Upper lobe of right lung (tissue), 1 donor: ENCODE results near the gene EMID1. TPM values are rescaled to one million over a fixed set of nuclear protein-coding genes. Genes with fewer than 3 reads are reported as not detected.

ENCODE experiments used
- ATAC-seq: fragments of 200-7000 bp; cut with Tn5 transposase; one replicate; pipeline ENCODE4 v1.9.1; 2020; ENCODE audit warnings: mild to moderate bottlenecking, moderate library complexity
- DNase-seq: peaks from one replicate; pipeline ENCODE4 v3.0.0-alpha.2; 2020
- H3K27ac ChIP-seq: fragments of 200-600 bp; one replicate; pipeline ENCODE4 v1.8.0; 2022
- H3K27me3 ChIP-seq: fragments of 200-600 bp; one replicate; pipeline ENCODE4 v1.8.0; 2022; ENCODE audit warnings: mild to moderate bottlenecking
- H3K36me3 ChIP-seq: fragments of 200-600 bp; one replicate; pipeline ENCODE4 v1.8.0; 2022
- H3K4me1 ChIP-seq: fragments of 200-600 bp; one replicate; pipeline ENCODE4 v1.8.0; 2022
- H3K4me3 ChIP-seq: fragments of 200-600 bp; one replicate; pipeline ENCODE4 v1.8.0; 2022; ENCODE audit warnings: mild to moderate bottlenecking
- H3K9me3 ChIP-seq: fragments of 200-600 bp; one replicate; pipeline ENCODE4 v1.8.0; 2022
- CTCF ChIP-seq: fragments of 200-600 bp; IDR thresholded peaks from one replicate; pipeline ENCODE4 v1.8.0; 2022; ENCODE audit warnings: antibody characterized with exemption
- intact Hi-C: fragments of 100-400 bp; cut with DNase I; formaldehyde crosslinking; loops from one replicate; pipeline ENCODE4 v1.11.0; 2022
- total RNA-seq: library from RNA; stranded (reverse); fragmentation: NEBNext Ultra II Directional; extraction: Animal tissue kit (Norgen Biotek cat#: 25700); gene quantifications from one replicate; pipeline ENCODE4 v1.2.1, GENCODE V29; 2021
- donor health status: DM: no; HTN: yes; CAD: no; lungs with severe emphysema.

The EMID1 gene
- total RNA-seq, 1 donor from 2014 or later: 15.2 TPM

DNA sequence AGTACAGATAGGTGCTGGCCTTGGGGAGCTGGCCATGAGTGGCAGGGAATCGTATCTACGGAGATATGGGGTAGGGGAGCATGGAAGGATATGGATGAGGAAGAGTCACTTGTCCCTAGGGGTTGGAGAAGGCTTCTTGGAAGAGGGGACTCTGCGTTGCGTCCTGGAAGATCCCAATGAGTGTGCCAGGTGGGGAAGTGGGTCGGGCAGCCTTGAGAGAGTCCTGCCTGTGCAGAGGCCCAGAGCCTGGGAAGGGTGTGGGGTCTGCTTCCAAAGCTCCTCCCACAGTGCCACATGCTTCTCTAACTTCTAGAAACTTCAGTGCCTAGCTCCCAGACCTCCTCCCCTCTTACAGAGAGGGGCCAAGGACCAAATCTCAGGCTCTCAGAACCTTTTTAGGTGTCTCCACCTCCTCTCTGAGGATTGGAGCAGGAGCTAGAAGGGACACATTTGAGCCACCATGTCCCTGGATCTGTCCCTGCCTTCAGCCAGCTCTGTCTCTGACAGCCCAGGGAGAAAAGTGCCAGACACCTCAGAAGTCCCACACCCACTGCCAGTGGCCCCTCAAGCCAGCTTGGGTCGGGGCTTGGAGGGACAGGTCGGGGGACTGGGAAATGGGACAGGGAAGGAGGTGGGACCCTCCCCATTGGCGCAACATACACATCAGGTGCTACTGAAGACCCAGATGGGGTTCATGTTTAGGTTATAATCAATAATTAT, 51.1 kb downstream of the EMID1 start:
- Histone ChIP-seq H3K36me3 (no peaks in the 10 kb centered on the region), H3K27ac (no peak overlapping the region), H3K27me3 (no peaks in the 10 kb centered on the region), H3K4me1 (no peaks in the 10 kb centered on the region), H3K9me3 (no peaks in the 10 kb centered on the region), H3K4me3 (no peak overlapping the region)
- TF ChIP-seq CTCF: no peak
- intact Hi-C loops: no loop called here
- no peak for DNase-seq
- ATAC-seq: no peak

DNA sequence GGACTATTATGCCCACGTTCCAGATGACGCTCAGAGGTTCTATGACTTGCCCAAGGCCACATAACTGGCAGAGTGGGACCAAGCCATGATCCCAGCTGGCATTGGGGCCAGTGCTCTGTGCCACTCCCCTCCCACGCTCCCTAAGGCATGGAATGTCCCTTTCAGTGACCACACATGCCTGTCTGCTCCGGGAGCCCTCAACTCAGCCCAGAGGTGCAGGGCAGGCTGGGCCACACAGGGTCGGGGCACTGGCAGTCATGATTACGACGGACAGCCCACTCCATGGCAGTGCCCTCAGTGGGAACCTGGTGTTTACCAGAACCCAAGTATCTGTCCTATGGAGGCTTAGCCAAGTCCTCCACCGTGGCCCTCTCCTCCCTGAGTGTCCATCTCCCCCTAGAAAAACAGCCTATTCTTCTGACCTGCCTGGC, 52.1 kb downstream of the EMID1 start:
- Histone ChIP-seq H3K36me3 (no peaks in the 10 kb centered on the region), H3K4me1 (no peaks in the 10 kb centered on the region), H3K9me3 (no peaks in the 10 kb centered on the region), H3K27ac (no peak overlapping the region), H3K4me3 (no peak overlapping the region), H3K27me3 (no peaks in the 10 kb centered on the region)
- no peak for TF ChIP-seq CTCF
- ATAC-seq (no peak), DNase-seq (no peak)
- intact Hi-C loops: no loop called here

DNA sequence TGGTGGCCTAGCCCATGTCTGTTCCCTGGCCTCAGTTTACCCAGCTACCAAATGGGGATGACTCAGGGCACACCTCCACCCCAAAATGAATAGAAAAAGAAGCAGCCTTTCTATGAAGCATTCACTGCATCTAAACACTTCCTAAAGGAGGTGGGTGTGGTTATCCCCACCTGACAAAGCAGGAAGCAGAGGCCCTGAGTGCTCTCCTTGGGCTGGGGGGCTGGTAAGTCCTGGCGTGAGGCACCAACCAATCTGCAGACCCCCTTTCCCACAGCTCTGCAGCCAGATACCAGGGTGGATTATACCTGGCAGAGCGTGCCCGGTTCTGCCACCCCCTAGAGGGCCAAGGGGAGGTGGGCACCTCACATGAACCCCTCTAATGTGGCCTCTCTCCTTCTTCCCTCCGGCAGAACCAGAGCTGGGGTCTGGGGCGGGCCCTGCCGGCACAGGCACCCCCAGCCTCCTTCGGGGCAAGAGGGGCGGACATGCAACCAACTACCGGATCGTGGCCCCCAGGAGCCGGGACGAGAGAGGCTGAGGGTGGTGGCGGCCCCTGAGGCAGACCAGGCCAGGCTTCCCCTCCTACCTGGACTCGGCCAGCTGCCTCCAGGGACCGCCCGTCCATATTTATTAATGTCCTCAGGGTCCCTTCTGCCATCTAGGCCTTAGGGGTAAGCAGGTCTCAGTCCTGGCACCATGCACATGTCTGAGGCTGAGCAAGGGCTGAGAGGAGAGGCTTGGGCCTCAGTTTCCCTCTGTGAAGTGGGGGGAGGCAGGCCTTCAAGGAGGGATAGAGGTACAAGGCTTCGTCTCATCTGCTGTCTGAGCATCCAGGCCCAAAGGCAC, 52.9 kb downstream of the EMID1 start:
- ATAC-seq: no peak
- no peak for TF ChIP-seq CTCF
- intact Hi-C loops: no loop called here
- Histone ChIP-seq H3K36me3 (no peaks in the 10 kb centered on the region), H3K9me3 (no peaks in the 10 kb centered on the region), H3K27me3 (no peaks in the 10 kb centered on the region), H3K4me1 (no peaks in the 10 kb centered on the region), H3K27ac (no peak overlapping the region), H3K4me3 (no peak overlapping the region)
- no peak for DNase-seq

DNA sequence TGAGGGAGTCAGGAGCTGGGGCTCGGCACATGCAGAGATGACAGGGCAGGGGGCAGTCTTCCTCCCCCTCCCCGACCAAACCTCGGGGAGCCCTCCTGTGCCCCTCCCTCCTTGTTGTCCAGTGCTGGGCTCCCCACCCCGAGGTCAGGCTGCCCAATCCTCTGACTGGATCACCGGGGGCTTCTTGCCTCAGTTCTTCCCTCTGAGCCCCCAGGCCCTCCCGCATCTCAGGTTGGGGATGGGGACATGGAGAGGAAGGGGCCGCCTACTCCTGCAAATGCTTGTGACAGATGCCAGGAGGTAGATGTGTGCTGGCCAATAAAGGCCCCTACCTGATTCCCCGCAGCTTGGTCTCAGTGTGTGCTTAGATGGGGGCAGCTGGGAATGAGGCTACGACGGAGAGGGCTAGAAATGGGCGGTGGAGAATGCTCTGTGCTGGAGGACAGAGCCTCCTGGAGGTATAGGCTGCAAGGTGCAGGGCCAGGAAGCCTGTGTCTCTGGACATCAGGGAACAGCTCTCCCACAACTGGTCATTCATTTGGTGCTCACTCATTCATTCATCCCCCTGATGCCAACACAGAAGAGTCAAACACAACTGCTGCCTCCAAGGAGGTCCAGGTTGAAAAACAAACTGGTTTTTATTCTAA, 53.7 kb downstream of the EMID1 start:
- Histone ChIP-seq H3K36me3 (no peaks in the 10 kb centered on the region), H3K4me3 (no peak overlapping the region), H3K27me3 (no peaks in the 10 kb centered on the region), H3K4me1 (no peaks in the 10 kb centered on the region), H3K27ac (no peak overlapping the region), H3K9me3 (no peaks in the 10 kb centered on the region)
- intact Hi-C loops: no loop called here
- ATAC-seq (no peak), DNase-seq (no peak)
- TF ChIP-seq CTCF: no peak

DNA sequence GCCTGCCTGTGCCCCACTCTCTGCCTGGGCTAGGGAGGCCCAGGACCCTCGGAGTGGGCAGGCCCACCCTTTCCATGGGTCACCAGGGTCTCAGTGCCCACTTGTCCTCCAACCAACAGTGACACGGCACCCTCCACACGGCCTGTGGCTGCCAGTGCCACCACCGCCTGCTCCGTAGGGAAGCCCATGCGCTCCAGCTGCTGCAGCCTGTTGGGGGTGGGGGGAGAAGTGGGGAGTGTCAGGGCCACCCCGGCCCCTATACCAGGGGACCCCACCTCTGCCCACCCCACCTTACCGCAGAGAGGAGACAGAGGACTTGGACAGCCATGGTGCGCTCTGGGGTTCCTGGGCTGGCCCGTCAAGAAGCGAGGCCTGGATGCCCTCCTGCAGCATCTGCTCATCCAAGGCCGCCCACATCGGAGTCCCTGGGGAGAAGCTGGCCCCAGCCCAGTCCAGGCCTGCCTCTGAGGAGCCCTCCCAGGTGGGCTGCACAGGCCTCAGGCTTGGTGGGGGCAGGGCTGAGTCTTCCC, 54.4 kb downstream of the EMID1 start:
- DNase-seq (no peak), ATAC-seq (peak; percentile 4)
- intact Hi-C loops: no loop called here
- no peak for TF ChIP-seq CTCF
- Histone ChIP-seq H3K36me3 (peaks cover 2% of the 10 kb centered on the region), H3K4me3 (no peak overlapping the region), H3K27me3 (no peaks in the 10 kb centered on the region), H3K27ac (no peak overlapping the region), H3K9me3 (no peaks in the 10 kb centered on the region), H3K4me1 (no peaks in the 10 kb centered on the region)
